GM21825 (cell line): ENCODE data around the gene ABCA4.
"Not testable (repeated sequence)": the region's sequence is repeated elsewhere in the genome, so short reads cannot be mapped to it uniquely, and the experiment has no call there.

Experiments used
- ATAC-seq: cut with Tn5 transposase; IDR thresholded peaks from one replicate; pipeline ENCODE4 v1.9.1; 2021; ENCODE audit warnings: mild to moderate bottlenecking, moderate library complexity; ENCODE audit not compliant: unreplicated experiment

The ABCA4 gene

GRCh38 chr1:94120991-94121390 lies at the start of gene ABCA4:
ABCA4 (minus strand) TSS chr1:94121148; CDS start chr1:94121045, 103 bp downstream.
- no peak for ATAC-seq

- ATAC-seq: no peak
Observed at GRCh38 chr1:94169126-94169525, 48.2 kb upstream of the ABCA4 start.

GRCh38 chr1:94165843-94166242 lies 44.9 kb upstream of the ABCA4 start:
- ATAC-seq: no peak

GRCh38 chr1:94164885-94165284 lies 43.9 kb upstream of the ABCA4 start:
- ATAC-seq: not testable (repeated sequence)

GRCh38 chr1:94164121-94164520 lies 43.2 kb upstream of the ABCA4 start:
- ATAC-seq: not testable (repeated sequence)

GRCh38 chr1:94163249-94163648 lies 42.3 kb upstream of the ABCA4 start:
- not testable (repeated sequence) for ATAC-seq

- no peak for ATAC-seq
Observed at GRCh38 chr1:94160811-94161210, 39.9 kb upstream of the ABCA4 start.

- ATAC-seq: no peak
Observed at GRCh38 chr1:94156096-94156625, 35.2 kb upstream of the ABCA4 start.

- no peak for ATAC-seq
Observed at GRCh38 chr1:94154989-94155388, 34.0 kb upstream of the ABCA4 start.

GRCh38 chr1:94153133-94153532 lies 32.2 kb upstream of the ABCA4 start:
- ATAC-seq: no peak

- ATAC-seq: not testable (repeated sequence)
Observed at GRCh38 chr1:94149166-94149565, 28.2 kb upstream of the ABCA4 start.

GRCh38 chr1:94146273-94146672 lies 25.3 kb upstream of the ABCA4 start:
- ATAC-seq: no peak

- ATAC-seq: no peak
Observed at GRCh38 chr1:94144836-94145235, 23.9 kb upstream of the ABCA4 start.

GRCh38 chr1:94143809-94144176 lies 22.8 kb upstream of the ABCA4 start:
- ATAC-seq: no peak

- ATAC-seq: no peak
Observed at GRCh38 chr1:94143173-94143808, 22.3 kb upstream of the ABCA4 start.

GRCh38 chr1:94142583-94142982 lies 21.6 kb upstream of the ABCA4 start:
- ATAC-seq: no peak

- no peak for ATAC-seq
Observed at GRCh38 chr1:94142022-94142421, 21.1 kb upstream of the ABCA4 start.

- ATAC-seq: no peak
Observed at GRCh38 chr1:94132111-94132510, 11.2 kb upstream of the ABCA4 start.

GRCh38 chr1:94130851-94131595 lies 10.1 kb upstream of the ABCA4 start:
- ATAC-seq: no peak

- ATAC-seq: no peak
Observed at GRCh38 chr1:94126651-94127050, 5.7 kb upstream of the ABCA4 start.

- ATAC-seq: no peak
Observed at GRCh38 chr1:94125551-94126514, 4.9 kb upstream of the ABCA4 start.
